COR-L47 (cell line): ENCODE results near the gene MITF.

Experiments
- DNase-seq: peaks from one replicate; lab custom pipeline; 2025; lab: John Stamatoyannopoulos, UW

MITF gene, protein sequence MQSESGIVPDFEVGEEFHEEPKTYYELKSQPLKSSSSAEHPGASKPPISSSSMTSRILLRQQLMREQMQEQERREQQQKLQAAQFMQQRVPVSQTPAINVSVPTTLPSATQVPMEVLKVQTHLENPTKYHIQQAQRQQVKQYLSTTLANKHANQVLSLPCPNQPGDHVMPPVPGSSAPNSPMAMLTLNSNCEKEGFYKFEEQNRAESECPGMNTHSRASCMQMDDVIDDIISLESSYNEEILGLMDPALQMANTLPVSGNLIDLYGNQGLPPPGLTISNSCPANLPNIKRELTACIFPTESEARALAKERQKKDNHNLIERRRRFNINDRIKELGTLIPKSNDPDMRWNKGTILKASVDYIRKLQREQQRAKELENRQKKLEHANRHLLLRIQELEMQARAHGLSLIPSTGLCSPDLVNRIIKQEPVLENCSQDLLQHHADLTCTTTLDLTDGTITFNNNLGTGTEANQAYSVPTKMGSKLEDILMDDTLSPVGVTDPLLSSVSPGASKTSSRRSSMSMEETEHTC

GRCh38 chr3:69739204-69740102 lies at the start of gene MITF:
MITF (plus strand) TSS chr3:69739464; CDS start chr3:69739598, 134 bp downstream.
- peak; percentile 55 for DNase-seq

GRCh38 chr3:69691860-69692259 lies 47.4 kb upstream of the MITF start:
- no peak for DNase-seq

DNA sequence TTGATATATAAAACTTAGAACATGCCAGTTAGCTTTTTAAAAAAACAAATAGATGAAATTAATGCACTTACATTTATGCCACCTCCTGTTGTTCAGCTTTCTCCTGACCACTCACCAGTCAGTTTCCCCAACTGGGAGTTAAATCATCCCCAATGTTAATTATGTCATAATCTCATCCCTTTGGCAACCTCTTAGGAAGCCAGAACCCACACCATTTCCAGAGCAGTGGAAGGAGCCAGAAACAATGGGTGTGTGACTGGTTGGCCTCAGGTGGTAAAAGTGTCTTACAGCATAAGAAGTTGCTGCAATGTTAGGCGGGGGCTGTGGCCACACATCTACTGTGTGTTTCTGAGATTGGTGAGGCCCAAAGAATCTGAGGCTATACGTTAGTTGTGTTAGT lies 46.5 kb upstream of the MITF start:
- DNase-seq: no peak

- no peak for DNase-seq
These were observed 43.8 kb upstream of the MITF start for GRCh38 chr3:69695443-69695842.

DNA sequence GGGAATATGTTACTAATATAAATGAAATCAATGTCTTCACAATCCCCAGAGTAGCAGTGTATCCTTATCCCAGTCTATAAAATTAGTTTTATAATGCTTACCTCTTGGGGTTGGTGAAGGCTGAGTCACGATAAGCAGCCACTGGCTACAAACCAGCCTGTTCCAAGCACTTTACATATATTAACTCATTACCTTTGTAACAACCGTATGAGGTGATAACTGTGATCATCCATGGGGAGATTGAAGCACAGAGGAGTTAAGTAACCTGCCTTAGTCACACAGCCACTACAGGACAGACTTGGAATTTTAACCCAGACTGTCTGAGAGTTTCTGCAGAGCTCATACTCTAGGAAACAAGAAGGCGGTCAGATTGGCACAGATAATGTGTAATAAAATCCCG lies 43.3 kb upstream of the MITF start:
- DNase-seq: no peak

DNA sequence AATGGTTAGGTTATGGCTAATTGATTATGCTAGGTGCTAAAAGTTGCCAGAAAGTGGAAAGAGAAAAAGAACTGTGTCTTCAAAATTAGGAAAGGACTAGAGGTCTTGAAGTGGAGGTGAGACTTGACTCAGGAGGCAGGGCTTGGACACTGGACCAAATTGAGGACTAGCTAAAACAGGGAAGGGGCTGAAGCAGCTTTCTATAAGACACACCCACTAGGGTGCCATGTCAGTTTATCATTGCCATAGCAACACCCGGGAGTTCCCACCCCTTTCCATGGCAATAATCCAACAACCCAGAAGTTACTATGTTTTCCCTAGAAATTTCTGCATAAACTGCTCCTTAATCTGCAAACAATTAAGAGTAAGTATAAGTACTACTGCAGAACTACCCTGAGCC lies 42.9 kb upstream of the MITF start:
- DNase-seq: no peak

GRCh38 chr3:69697381-69697780 lies 41.9 kb upstream of the MITF start:
- DNase-seq: no peak

- no peak for DNase-seq
These were observed 40.5 kb upstream of the MITF start for GRCh38 chr3:69698728-69699127.

DNA sequence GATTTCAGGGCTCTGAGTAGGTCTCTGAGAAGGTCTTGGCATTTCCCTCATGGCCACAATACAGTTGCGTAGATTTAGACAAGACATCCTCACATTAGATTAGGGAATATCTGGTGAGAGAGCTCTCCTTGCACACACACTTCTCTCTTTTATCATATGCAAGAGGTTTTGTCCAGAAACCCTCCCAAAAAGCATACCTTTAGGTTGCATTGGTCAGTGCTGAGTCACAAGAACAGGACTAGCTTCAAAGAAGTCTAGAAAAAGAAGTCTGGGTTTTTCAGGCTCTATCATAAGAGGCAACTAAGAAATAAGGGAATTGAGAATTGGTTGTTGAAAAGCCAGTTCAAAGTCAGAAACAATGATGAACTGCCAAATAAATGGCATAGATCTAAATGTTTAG lies 40.1 kb upstream of the MITF start:
- no peak for DNase-seq

- no peak for DNase-seq
These were observed 38.3 kb upstream of the MITF start for GRCh38 chr3:69700949-69701348.

GRCh38 chr3:69710153-69710977 lies 28.9 kb upstream of the MITF start:
- no peak for DNase-seq

DNA sequence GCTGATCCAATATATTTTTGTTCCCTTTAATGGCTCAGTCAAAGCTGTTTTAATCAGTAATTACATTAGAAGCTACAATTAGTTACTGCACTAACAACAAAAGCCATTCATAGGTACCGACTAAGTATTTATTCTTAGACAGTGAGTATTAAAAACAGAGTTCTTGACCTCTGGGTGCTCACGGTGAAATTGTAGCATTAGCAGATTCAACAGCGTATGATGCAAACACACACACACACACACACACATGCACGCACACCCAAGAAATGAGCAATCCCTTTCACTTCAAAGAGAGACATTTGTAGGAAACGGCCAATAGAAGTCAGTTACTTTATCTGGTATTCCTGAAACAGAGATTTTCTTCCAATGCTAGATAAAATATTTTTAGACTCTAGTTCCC lies 27.0 kb upstream of the MITF start:
- no peak for DNase-seq

- DNase-seq: no peak
These were observed 26.3 kb upstream of the MITF start for GRCh38 chr3:69712933-69713332.

DNA sequence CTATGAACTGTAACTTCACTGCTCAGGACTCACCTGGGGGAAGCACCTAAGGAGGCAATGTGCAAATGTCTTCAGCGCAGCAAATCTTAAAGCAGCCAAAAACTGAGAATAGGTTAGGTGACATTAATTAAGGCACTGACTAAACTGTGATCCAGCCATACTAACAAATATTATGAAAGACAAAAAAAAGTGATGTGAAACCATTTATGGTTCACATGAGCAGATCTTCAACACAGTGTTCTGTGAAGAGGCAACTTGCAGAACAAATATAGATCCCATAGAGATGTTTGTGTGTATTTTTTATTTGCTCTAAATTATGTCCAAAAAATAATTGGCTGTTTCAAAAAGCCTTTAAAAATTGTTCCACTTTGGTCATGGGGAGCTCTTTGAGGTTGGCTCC lies 24.1 kb upstream of the MITF start:
- no peak for DNase-seq

DNA sequence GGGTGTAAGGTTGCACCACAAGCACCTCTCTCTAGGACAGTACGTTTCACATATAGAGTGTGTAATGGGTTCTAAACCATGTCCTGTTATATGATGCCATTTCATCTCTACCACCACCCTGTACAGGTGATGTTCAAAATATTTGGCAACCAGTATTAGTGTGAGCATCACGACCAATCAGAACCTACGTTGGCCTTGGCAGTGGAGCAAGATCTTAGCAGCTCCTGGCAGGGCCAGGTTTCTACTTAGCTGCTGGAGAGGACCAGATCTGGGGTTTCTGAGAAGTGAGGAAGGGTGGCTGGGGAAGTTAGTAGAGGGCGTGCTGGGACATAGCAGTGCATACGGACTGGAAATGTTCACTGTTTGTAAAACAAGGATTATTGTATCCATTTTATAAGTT lies 23.1 kb upstream of the MITF start:
- DNase-seq: no peak

GRCh38 chr3:69718866-69719586 lies 20.2 kb upstream of the MITF start:
- no peak for DNase-seq

DNA sequence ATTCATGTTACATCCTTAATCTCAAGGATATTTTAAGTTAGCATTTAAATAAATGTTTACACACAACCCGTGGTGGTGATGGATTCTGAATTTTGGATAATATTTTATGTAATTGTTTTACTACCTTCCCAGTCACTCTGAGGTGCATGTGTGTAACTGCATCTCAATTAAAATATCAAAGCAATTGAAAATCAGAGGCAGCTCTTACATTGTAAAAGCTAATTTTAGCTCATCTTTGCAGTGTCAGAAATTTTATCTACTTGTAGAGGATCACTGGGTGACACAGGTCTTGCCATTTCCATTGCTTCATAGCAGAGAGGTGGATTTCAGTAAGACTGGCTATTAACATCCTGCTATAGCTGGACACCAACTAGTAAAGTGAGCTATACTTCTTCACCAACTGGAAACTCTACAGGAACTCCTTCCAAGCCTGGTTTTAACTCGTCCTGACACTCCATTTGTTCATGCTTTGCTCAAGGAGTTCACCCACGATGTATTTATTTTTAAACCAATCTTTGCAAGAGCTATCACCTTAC lies 19.6 kb upstream of the MITF start:
- DNase-seq: no peak

GRCh38 chr3:69720824-69721223 lies 18.4 kb upstream of the MITF start:
- DNase-seq: no peak

- DNase-seq: no peak
These were observed 15.9 kb upstream of the MITF start for GRCh38 chr3:69723389-69723788.

DNA sequence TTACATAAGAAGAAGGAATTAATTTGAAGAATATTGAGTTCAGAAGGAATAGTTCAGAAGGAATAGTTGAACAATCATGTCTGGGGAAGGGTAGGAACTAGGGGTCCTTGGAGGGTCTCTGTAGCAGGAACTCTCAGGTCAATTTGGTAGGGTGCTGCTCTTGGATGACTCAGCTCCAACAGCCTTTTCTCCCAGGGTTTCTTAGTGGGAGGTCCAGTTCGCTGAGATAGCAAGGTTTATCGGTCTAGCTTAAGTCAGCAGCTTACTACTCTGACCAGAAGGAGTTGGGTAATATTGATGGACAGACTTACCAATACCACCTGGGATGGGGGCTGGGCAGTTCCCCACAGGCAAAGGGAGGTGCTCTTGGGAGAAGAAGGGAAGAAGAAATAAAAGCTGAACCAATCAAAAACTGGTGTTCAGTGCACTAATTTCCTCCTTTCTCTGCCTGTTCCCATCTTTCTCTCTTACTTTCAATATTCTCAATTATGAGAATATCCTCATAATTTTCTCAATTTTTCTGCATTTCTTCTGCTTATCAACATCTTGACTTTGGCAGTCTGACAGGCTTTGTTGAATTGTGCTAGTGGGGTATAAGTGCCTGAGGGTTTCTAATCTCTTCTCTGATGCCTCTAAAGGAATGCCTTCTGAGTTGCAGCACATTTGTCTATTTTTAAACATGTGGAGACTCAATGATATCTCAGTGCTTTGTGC lies 14.4 kb upstream of the MITF start:
- no peak for DNase-seq
